ENCODE data around the gene PRRC2B.
A peak's percentile ranks its signal among the peaks of the same experiment; 100 is the strongest.

Gene PRRC2B

DNA sequence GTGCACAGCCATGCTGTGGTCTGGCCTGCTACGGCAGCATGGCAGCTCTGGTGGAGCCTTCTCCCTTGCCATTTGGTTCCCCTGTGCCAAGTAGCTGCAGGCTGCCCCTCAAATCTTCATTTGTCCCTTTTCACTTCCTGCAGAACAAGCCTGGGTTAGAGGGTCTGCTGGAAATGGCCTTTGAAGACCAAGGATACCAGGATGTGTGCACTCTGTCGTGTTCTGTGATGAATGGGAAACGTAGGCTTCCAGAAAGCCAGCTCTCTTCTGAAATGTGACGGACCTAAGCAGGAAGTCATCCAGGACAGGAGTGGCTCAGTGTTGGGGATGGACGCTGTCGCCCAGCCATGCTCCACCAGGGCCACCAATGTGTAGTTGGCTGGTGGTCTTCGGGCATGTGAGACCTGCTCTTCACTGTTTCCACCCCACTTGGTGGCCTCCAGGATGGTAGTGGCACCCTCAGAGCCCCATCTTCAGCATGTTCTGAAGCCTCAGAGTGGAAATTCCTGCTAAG is 105.4 kb downstream of the PRRC2B start:
- no peak for TF ChIP-seq CTCF (IDR thresholded peaks at IDR 0.05; ENCODE audit: extremely low read depth, insufficient read depth, missing control alignments)
- DNase-seq (ENCODE audit: low spot score): no peak
- in situ Hi-C loops (cut with MboI; ENCODE audit: low pct_unique_long_range_greater_than_20kb, low sequenced_read_pairs, unreplicated experiment): no loop called here

GRCh38 chr9:131500377-131500776 is 106.5 kb downstream of the PRRC2B start:
- no peak for DNase-seq (ENCODE audit: low spot score)
- no peak for TF ChIP-seq CTCF (IDR thresholded peaks at IDR 0.05; ENCODE audit: extremely low read depth, insufficient read depth, missing control alignments)
- in situ Hi-C loops (cut with MboI; ENCODE audit: low pct_unique_long_range_greater_than_20kb, low sequenced_read_pairs, unreplicated experiment): no loop called here

- TF ChIP-seq CTCF (IDR thresholded peaks at IDR 0.05; ENCODE audit: extremely low read depth, insufficient read depth, missing control alignments): no peak
- in situ Hi-C loops (cut with MboI; ENCODE audit: low pct_unique_long_range_greater_than_20kb, low sequenced_read_pairs, unreplicated experiment): no loop called here
- DNase-seq (ENCODE audit: low spot score): no peak
These were observed 107.2 kb downstream of the PRRC2B start for GRCh38 chr9:131500939-131501541.

DNA sequence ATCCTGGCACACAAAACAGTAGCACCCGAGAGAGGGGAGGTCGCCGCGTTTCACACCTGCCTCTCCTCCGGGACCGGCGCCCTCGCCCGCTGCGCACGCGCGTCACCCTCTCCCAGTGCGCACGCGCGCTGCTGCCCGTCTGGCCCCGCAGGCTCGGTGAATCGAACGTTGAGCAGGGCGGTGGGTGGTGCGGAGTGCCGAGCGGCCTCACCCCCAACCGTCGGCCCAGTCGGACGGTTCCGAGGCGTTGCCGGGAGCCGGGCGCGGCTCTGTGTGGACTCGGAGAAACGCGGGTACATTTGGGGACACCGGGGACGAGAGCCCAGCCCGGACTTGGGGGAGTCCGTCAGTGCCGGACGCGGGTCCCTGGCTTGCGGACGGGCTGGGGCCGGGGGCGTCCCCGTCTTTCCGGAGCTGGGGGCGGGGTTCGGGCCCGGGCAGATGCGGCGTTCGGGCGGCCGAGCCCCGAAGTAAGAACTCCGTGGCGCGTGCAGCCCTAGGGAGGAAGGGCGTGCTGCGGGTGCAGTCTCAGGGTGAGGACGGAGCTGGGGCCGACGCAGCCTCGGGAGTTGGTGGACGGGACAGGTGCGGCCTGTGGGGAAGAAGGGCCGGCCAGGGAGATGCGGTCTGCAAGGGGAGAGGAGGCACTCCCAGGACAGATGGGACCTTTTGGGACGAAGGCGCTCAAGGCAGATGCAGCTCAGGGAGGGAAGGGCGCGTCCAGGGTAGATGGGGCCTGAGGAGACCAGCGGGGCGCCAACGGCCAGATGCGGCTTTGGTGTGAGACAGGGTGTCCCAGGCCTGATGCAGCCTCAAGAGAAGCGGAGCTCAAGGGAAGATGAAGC is 109.1 kb downstream of the PRRC2B start, which contains the start of gene POMT1:
Gene POMT1, plus strand, starts transcription at position 138 of the 845 bp plus-strand sequence. CDS start 1,301 bp downstream, outside the sequence.
- in situ Hi-C loops (cut with MboI; ENCODE audit: low pct_unique_long_range_greater_than_20kb, low sequenced_read_pairs, unreplicated experiment): no loop called here
- peak; percentile 98 for DNase-seq (ENCODE audit: low spot score)
- no peak for TF ChIP-seq CTCF (IDR thresholded peaks at IDR 0.05; ENCODE audit: extremely low read depth, insufficient read depth, missing control alignments)

DNA sequence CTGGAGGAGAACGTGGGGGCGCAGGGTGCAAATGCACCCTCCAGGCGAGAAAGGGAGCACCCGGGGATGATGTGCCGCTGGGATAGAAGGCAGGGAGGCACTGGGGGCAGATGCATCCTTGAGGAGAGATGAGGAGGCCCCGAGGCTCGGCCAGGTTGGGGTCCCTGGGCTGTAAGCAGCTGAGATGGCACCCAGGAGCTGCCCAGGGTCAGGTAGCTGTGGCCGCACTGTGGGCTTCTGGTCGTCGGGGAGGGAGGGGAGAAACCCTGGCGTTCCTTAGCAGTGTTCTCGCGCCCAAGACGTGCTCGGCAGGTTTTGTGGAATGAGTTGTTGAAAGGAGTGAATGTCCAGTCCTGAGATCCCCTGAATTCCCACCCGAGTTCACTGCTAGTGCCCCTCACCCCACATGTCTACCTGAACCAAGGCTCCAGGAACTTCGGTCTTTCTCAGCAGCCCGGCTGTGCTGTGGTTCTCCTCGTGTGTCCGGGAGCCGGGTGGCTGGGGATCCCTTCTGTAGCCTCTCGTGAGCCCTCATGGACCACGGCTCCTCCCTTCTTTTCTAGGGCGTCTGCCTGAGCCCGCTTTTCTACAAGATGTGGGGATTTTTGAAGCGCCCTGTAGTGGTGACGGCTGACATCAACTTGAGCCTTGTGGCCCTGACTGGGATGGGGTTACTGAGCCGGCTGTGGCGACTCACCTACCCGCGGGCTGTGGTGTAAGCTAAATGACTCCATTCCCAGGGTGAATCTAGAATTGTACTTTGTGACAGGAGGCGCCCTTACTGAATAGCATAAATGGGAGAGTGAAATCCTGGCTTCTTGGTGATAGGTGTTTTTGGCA is 110.0 kb downstream of the PRRC2B start:
- in situ Hi-C loops (cut with MboI; ENCODE audit: low pct_unique_long_range_greater_than_20kb, low sequenced_read_pairs, unreplicated experiment): no loop called here
- DNase-seq (ENCODE audit: low spot score): peak; percentile 58
- no peak for TF ChIP-seq CTCF (IDR thresholded peaks at IDR 0.05; ENCODE audit: extremely low read depth, insufficient read depth, missing control alignments)

DNA sequence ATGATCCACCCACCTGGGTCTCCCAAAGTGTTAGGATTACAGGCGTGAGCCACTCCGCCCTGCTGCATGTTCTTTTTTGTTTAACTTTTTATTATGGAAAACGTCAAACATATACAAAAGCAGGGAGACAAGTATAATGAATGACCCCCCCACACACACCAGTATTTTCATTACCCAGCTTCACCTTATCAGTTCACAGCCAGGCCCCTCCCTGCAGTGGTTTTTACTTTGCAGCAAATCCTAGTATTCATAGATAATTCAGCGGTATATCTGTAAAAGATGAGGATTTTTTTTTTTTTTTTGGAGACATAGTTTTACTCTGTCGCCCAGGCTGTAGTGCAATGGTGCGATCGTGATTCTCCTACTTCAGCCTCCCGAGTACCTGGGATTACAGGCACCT is 111.1 kb downstream of the PRRC2B start:
- in situ Hi-C loops (cut with MboI; ENCODE audit: low pct_unique_long_range_greater_than_20kb, low sequenced_read_pairs, unreplicated experiment): no loop called here
- no peak for TF ChIP-seq CTCF (IDR thresholded peaks at IDR 0.05; ENCODE audit: extremely low read depth, insufficient read depth, missing control alignments)
- no peak for DNase-seq (ENCODE audit: low spot score)
